DMS53 treated with DMSO at 0.1 percent for 48 hours (cell line): ENCODE data around the gene ASCC1.

ENCODE experiments used
- DNase-seq: peaks from one replicate; lab custom pipeline; 2025; ENCODE audit not compliant: unreplicated experiment; lab: John Stamatoyannopoulos, UW

ASCC1 gene

DNA sequence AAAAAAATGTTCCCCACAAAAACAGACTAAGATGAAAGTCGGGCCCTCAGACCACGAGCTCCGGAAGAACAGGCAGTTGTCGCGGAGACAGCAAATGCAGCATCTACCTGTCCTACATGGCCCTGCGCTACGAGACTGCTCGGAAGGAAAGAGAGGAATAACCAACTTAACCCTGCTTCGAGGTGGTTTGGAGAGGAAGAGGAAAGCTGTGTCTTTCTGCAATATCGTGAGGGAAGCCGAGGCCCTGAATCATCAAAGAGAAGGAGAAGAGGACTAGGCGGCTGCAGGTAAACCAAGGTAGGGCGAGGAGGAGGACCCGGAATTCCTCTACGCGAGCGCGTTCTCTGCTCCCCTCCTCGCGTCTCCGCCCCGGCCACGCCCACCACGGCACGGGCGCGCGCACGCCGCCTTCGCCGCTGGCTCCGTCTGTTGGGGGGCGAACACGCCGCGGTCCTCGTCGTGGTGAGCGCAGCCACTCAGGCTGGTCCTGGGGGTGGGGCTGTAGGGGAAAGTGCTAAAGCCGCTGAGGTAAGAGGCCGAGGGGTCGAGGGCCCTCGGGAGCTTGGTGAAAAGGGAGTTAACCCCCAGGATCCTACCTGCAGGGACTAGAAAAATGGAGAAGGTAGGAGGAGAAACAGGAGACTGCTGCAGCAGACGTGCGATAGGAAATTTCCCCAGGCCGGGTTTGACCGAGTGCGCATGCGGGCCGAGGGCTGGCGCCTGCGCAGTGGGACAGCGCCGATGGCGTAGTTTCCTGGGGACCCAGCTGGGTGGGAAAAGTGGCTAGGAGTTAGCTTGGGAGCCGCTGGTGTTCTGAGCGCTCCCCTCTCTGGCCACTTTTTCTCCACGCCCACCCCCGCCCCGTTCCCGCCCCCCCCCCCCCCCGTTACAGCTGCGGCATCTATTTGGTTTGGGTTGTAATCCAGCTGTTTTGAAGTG lies at the start of gene ASCC1, which contains the start of gene ANAPC16:
Gene ASCC1 (minus strand): TSS at position 666 of the 939 bp plus-strand sequence. CDS start 2,978 bp downstream, outside the sequence.
Gene ANAPC16 (plus strand): TSS at position 402 of the 939 bp plus-strand sequence. CDS start 7,903 bp downstream, outside the sequence.
- peak; percentile 80 for DNase-seq

DNA sequence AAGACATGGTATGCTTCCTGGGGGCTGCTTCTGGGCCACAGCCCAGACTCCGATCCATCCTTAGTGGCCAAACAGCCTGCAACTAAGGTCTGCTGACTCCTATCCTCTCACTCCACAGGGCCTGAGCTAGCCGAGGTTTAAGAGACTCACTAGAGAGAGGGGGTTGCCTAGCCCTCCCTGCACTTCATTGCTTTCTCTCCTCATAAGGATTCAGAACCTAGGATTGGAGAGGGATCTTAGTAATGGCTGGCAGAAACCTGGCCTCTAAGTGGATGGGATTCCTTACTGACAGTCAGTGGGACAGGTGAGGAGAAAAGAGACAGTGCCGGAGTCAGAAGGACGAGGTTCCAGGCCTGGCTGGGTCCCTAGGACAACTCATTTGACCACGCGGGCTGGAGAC lies 49.4 kb upstream of the ASCC1 start:
- DNase-seq = no peak

- no peak for DNase-seq
Observed at GRCh38 chr10:72264536-72264935, 48.5 kb upstream of the ASCC1 start.

GRCh38 chr10:72263613-72264241 lies 47.7 kb upstream of the ASCC1 start:
- DNase-seq = peak; percentile 94

GRCh38 chr10:72261784-72262404 lies 45.8 kb upstream of the ASCC1 start:
- DNase-seq = no peak

DNA sequence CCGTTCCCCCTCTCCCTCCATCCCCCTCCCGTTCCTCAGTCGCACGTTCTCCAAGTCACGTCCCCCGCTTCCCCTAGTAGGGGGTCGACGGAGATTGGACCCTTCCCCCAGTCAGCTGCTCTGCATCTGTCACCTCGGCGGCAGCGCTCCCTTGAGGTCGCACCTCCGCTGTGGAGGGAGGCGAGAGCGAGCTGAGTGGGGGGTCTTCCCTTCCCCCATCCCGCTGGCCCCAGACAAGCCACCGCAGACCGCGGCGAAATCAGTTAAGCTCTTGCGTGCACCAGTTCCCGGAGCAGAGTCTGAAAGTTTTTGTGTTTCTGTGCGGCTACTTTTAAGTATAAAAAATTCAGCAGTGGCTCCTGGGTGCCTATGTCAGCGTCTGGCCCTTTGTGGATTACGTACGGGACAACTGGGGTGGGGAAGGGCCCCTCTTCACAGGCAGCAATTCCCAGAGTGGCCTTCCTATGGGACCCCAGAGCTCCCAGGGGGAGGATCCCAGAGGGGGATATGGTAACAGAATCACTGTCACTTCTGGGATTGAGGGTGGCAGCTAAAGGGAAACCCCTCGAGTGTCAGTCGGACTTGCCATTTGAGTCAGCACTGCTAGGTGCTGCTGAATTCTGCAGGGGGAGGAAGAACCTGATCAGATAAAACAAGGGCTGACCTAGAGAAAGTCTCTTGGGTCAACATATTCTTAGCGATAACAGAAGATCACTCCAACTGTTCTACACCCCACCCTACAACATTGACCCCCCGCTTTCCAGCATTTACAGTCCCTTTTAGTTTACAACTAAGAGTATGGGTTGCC lies 45.1 kb upstream of the ASCC1 start:
- DNase-seq = no peak

GRCh38 chr10:72260239-72260975 lies 44.3 kb upstream of the ASCC1 start:
- DNase-seq = no peak

GRCh38 chr10:72259491-72260238 lies 43.6 kb upstream of the ASCC1 start:
- no peak for DNase-seq

GRCh38 chr10:72258617-72259016 lies 42.5 kb upstream of the ASCC1 start:
- DNase-seq = no peak

DNA sequence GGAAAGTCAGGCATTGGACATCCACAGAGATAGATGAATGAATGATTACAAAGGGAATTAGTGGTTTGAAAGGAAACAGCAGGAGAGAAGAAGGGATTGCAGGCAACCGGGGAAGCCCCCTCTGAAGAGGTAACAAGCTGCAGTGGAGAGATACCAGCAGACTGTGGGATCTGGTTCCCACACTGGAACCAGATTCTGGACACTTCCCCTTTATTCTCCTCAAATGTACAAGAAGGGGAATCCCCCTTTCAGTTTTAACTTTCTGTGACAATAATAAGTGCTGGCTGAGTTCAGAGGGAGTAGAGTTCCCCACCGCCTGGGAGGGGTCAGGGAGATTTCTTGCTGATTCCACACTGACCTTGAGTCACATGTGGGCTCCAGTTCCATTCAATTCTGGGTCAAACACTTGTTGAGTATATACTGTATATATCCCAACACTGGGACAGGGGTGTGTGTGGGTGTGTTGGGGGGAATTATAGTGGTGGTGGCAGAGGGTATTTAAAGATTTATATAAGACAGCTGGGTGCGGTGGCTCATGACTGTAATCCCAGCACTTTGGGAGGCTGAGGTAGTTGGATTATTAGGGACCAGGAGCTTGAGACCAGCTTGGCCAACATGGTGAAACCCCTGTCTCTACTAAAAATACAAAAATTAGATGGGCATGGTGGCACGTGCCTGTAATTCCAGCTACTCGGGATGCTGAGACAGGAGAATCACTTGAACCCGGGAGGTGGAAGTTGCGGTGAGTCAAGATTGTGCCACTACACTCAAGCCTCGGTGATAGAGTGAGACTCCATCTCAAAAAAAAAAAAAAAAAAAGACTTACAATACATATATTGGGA lies 41.2 kb upstream of the ASCC1 start:
- DNase-seq = no peak

- DNase-seq = no peak
Observed at GRCh38 chr10:72255977-72256729, 40.1 kb upstream of the ASCC1 start.

DNA sequence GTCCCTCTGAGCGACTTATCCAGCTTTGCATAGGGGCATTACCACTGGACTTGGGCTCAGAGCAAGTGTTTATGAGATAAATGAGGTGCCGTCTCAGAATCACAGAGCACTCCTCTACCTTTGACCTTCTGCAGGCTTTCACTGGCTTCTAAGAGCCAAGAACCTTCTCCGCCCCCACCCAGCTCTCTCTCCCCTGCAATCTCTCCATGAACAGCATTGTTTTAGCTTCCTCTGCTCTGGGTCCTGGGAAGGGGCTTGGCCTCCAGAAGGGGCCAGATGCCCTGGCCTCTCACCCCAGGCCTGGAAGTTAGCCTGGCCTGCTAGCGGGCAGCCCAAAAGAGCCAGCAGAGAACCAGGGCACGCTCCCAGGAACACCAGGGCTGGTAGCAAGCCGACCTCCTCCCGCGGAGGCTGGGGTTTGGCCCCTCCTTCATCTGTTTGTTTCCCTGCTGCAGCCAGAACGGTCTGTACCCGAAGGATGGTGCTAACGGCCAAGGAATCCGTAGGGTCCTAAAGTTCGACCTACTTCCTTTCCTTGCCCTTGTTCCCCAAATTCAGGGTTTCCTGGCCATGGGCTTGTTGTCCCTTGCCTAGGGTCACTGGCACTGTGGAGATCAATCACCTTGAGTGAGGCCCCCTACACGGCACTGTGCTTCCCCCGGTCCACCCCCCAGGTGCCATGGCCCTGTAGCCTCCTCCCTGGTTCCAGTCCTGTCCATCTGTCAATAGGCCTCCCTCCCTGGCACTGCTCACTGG lies 38.9 kb upstream of the ASCC1 start:
- no peak for DNase-seq

GRCh38 chr10:72253578-72253977 lies 37.5 kb upstream of the ASCC1 start:
- no peak for DNase-seq

GRCh38 chr10:72252972-72253371 lies 36.9 kb upstream of the ASCC1 start:
- no peak for DNase-seq

- DNase-seq = no peak
Observed at GRCh38 chr10:72251635-72252034, 35.6 kb upstream of the ASCC1 start.

DNA sequence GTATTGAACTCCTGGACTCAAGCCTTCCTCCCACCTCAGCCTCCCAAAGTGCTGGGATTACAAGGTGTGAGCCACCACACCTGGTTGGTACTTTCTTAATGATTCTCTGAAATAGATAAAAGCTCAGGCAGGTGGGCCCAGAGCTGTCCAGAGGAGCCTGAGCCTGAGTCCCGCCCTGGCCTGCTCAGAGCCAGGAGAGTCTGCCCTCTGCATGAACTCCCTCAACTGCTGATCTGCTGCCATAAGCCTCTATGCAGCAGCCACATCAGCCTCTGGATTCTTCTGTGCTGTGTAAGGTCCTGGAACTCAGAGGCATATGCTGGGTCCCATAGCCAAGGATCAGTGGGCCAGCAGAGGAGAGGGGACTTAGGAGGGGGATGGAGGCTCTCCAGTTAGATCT lies 34.6 kb upstream of the ASCC1 start:
- no peak for DNase-seq
